Superior temporal gyrus (tissue), 1 donor: ENCODE measurements around the gene DEPDC5.

ENCODE experiments used
- DNase-seq: peaks from one replicate; pipeline ENCODE4 v3.0.0-alpha.2; 2016; ENCODE audit errors: extremely low spot score

The DEPDC5 gene

DNA sequence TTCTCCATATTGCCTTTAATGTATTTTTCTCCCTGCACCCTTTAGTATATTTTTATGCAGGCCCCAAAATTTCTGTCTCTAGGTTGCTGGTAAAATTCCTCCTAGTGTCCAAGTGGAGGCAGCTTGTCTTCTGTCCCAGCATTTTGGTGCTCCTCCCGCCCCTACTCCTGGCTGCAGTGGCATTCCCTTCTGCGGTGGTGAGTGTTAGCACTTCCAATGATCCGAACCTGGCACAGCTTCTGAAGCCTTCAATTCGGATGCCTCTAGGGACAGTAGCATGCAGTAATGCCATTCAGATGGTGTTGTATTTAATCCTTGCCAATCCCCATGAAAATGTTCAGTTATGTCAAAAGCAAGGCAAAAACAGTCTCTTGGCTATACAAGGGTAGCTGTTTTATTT is 196.4 kb downstream of the DEPDC5 start:
- DNase-seq, result no peak

DNA sequence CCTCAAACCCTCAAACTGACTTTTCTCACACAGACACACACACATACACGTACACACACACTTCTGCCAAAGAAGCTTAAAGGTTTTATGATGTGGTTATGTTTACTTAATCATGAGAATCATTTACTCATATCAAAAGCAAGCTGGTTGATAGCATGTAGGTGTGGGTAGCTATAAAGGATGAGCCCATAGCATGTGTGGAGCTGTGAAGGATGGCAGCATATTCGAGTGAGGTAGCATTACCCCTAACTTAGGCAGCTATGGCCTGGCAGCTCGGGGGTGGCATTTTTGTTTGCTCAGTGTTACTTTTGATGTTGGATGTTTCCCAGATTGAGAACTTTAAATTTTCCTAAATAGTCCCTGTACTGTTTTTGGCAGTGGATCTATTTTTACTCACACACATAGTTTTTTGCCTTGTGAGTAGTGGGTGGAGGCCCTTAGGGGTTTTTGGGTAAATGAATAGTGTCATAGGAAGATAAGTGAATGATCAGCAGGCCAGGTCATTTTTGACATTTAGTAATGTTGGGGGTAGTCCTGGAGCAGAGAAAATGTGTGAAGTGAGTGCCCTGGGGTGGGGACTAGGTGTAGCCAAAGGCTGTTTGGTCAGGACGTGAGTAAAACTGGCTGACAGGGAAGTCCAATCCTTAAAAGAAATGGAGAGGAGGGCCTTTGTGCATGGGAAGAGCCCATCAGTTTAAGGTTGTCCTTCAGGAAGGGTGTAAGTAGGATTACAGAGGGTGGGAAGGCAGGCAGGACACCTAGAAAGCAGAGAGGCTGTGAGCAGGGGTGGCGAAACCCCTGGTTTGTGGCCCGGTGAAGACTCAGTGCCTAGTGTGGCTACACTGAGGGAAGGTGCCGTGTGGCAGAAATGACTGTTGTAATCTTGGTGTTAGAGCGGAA is 197.6 kb downstream of the DEPDC5 start:
- no peak for DNase-seq

GRCh38 chr22:31952094-31952401 is 198.2 kb downstream of the DEPDC5 start:
- no peak for DNase-seq

DNA sequence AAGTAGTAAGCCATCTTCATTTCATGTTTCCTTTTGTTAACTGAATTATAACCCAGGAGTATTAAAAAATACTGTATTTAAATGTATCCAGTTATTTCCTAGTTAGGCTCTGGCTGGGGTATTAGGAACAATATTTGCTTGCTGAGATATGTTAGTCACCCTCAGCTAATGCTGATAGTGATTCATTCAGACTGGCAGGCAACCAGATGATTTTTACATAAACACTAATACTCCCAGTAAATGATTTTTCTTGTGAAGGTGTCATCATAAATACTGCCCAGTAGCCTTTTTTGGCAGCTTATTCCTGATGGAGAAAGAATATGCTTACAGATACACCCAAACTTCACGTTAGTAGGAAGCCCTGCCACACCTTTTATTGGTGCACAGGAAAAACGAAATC is 198.7 kb downstream of the DEPDC5 start:
- no peak for DNase-seq

DNA sequence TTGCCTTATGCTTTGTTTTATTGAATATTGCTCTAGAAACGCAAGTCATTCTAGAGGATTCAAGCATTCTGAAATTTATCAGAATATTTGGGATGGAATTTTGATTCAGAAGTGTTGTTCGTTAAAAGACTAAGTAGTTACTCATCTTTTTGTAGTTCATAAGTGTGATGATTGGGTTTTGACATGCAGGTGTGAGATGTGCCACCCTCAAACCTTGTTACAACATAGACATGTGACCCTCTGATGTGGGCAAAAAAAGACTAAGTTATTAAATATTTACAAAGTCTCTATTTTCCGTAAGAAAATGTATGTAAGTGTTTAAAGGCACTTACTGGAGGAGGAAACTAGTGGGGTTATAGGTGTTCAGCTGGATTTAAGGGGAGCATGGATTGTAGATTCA is 199.4 kb downstream of the DEPDC5 start:
- no peak for DNase-seq

DNA sequence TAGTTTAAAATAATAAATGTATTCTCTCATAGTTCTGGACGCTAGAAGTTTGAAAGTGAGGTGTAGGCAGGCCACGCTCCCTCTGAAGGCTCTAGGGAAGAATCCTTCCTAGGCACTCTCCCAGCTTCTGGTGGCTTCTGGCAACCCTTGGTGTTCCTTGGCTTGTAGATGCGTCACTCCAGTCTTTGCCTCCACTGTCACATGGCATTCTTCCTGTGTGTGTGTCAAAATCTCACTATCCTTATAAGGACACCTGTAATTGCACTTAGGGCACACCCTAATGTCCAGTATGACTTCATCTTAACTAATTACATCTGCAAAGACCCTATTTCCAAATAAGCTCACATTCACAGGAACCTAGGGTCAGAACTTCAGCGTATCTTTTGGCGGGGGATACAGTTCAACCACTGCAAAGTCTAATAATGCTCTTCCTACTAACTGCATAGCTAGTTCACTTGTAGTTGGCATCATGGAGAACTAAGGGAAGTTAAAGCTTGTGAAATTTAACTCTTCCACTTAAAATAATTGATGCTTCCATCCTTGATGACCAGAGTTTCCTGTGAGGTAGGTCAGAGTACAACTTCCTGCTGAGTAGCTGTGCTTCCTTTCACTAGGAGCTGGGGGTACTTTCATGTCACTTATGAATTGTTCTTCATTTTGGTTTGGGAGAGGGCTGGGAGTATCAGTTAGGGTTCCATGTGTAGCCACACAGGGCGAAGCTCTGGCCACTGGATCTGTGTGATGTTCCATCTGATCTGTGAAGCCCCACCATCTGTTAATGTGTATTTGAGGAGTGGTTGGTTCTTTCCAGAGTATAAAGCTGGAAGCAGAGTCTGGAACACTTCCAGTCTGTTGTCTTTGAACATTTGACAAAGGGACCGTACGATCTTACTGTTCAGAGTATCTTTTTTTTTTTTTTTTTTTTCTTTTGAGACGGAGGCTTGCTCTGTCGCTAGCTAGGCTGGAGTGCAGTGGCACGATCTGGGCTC is 201.0 kb downstream of the DEPDC5 start:
- DNase-seq, result no peak

DNA sequence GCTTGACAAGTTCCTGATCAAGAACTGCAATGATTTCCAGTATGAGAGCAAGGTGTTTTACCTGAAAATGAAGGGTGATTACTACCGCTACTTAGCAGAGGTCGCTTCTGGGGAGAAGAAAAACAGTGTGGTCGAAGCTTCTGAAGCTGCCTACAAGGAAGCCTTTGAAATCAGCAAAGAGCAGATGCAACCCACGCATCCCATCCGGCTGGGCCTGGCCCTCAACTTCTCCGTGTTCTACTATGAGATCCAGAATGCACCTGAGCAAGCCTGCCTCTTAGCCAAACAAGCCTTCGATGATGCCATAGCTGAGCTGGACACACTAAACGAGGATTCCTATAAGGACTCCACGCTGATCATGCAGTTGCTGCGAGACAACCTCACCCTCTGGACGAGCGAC is 202.5 kb downstream of the DEPDC5 start:
- no peak for DNase-seq
